IMR-90 (cell line): ENCODE results near the gene CCDC7. TPM values are rescaled to one million over a fixed set of nuclear protein-coding genes. Genes with fewer than 3 reads are reported as not detected.
"Not testable (repeated sequence)": the region's sequence is repeated elsewhere in the genome, so short reads cannot be mapped to it uniquely, and the experiment has no call there.

ENCODE experiments used
- ATAC-seq: fragments of 200-7000 bp; cut with Tn5 transposase; 2 replicates; pipeline ENCODE4 v1.9.1; 2020; ENCODE audit warnings: low read depth, mild to moderate bottlenecking, moderate library complexity
- BruUV-seq: library from RNA; stranded (reverse); fragments of 400-500 nt; replicated peaks from 2 replicates; lab custom pipeline; 2021; lab: Mats Ljungman, UMichigan
- CTCF ChIA-PET: fragments of 300-600 bp; formaldehyde crosslinking; extraction: SDS; loops from one replicate; lab custom pipeline; 2021; ENCODE audit warnings: antibody characterized with exemption; lab: Yijun Ruan, JAX
- POLR2A ChIA-PET: fragments of 300-600 bp; sonication (Branson Sonifier 250); formaldehyde crosslinking; loops from one replicate; lab custom pipeline; 2022; ENCODE audit warnings: antibody characterized with exemption; ENCODE audit not compliant: unreplicated experiment; lab: Charles Lee
- DNase-seq: peaks from one replicate; pipeline ENCODE4 v3.0.0; 2013
- H2AFZ ChIP-seq: replicated peaks from 2 replicates; pipeline ENCODE3; 2013; ENCODE audit warnings: low read length, mild to moderate bottlenecking; ENCODE audit not compliant: poor library complexity
- H2AK5ac ChIP-seq: 2 replicates; pipeline ENCODE4 v1.6.1; 2013; ENCODE audit warnings: low read depth, low read length, inconsistent platforms
- H2AK9ac ChIP-seq: replicated peaks from 2 replicates; pipeline ENCODE3; 2013; ENCODE audit warnings: mild to moderate bottlenecking, low read depth, low read length, moderate library complexity; ENCODE audit not compliant: poor library complexity
- H2BK120ac ChIP-seq: 2 replicates; pipeline ENCODE4 v1.6.1; 2013; ENCODE audit warnings: low read depth, low read length, inconsistent platforms
- H2BK15ac ChIP-seq: 3 replicates; pipeline ENCODE4 v1.6.1; 2013; ENCODE audit warnings: low read depth, low read length, inconsistent platforms
- H2BK20ac ChIP-seq: 2 replicates; pipeline ENCODE4 v1.6.1; 2013; ENCODE audit warnings: low read depth, mild to moderate bottlenecking, inconsistent platforms, low read length, moderate library complexity
- H2BK5ac ChIP-seq: 2 replicates; pipeline ENCODE4 v1.6.1; 2013; ENCODE audit warnings: mild to moderate bottlenecking, low read depth, low read length, inconsistent platforms; ENCODE audit not compliant: poor library complexity, severe bottlenecking
- H3K14ac ChIP-seq: replicated peaks from 2 replicates; pipeline ENCODE4 v1.6.1; 2013; ENCODE audit warnings: low read depth, low read length, inconsistent platforms
- H3K18ac ChIP-seq: 2 replicates; pipeline ENCODE4 v1.6.1; 2013; ENCODE audit warnings: low read depth, low read length, control low read depth
- H3K23ac ChIP-seq: 2 replicates; pipeline ENCODE4 v1.6.1; 2013; ENCODE audit warnings: low read depth, low read length, inconsistent platforms
- H3K27ac ChIP-seq: 2 replicates; pipeline ENCODE4 v1.5.1; 2013; ENCODE audit warnings: mild to moderate bottlenecking, control low read depth, low read length; ENCODE audit not compliant: insufficient read depth
- H3K27me3 ChIP-seq: 2 replicates; pipeline ENCODE4 v1.6.1; 2013; ENCODE audit warnings: low read length; ENCODE audit not compliant: control insufficient read depth, insufficient read depth
- H3K36me3 ChIP-seq: 2 replicates; pipeline ENCODE4 v1.6.1; 2013; ENCODE audit warnings: low read length, mixed read lengths; ENCODE audit not compliant: control insufficient read depth, insufficient read depth
- H3K4ac ChIP-seq: 2 replicates; pipeline ENCODE4 v1.6.1; 2013; ENCODE audit warnings: low read depth, low read length, inconsistent platforms
- H3K4me1 ChIP-seq: 2 replicates; pipeline ENCODE4 v1.6.1; 2013; ENCODE audit warnings: low read length, mixed read lengths; ENCODE audit not compliant: control insufficient read depth, insufficient read depth
- H3K4me2 ChIP-seq: 2 replicates; pipeline ENCODE4 v1.6.1; 2013; ENCODE audit warnings: low read depth, mild to moderate bottlenecking, control low read depth, low read length, moderate library complexity
- H3K4me3 ChIP-seq: 2 replicates; pipeline ENCODE4 v1.5.1; 2013; ENCODE audit warnings: low read depth, mild to moderate bottlenecking, control low read depth, low read length, moderate library complexity; ENCODE audit not compliant: insufficient read depth
- H3K56ac ChIP-seq: 2 replicates; pipeline ENCODE4 v1.6.1; 2013; ENCODE audit warnings: low read length, inconsistent platforms; ENCODE audit not compliant: insufficient read depth; ENCODE audit errors: extremely low read depth
- H3K79me1 ChIP-seq, 2 experiments: 2 replicates each; pipeline ENCODE4 v1.6.1; 2013; ENCODE audit warnings: low read length in 2 of 2, inconsistent platforms in 1 of 2, low read depth in 1 of 2
- H3K9ac ChIP-seq: 2 replicates; pipeline ENCODE4 v1.6.1; 2013; ENCODE audit warnings: low read depth, low read length, control low read depth
- H3K9me1 ChIP-seq: 2 replicates; pipeline ENCODE4 v1.6.1; 2013; ENCODE audit warnings: low read length, inconsistent platforms; ENCODE audit not compliant: insufficient read depth
- H3K9me3 ChIP-seq: 2 replicates; pipeline ENCODE4 v1.6.1; 2013; ENCODE audit warnings: low read length; ENCODE audit not compliant: control insufficient read depth, insufficient read depth
- H4K20me1 ChIP-seq: 2 replicates; pipeline ENCODE4 v1.6.1; 2013; ENCODE audit warnings: low read length, inconsistent platforms; ENCODE audit not compliant: insufficient read depth
- H4K5ac ChIP-seq: 2 replicates; pipeline ENCODE4 v1.6.1; 2013; ENCODE audit warnings: mild to moderate bottlenecking, low read depth, low read length, control low read depth
- H4K8ac ChIP-seq, 2 experiments: 2 replicates each; pipeline ENCODE4 v1.6.1; 2013; ENCODE audit warnings: low read depth in 2 of 2, low read length in 2 of 2, control low read depth in 1 of 2, inconsistent platforms in 1 of 2
- H4K91ac ChIP-seq: 2 replicates; pipeline ENCODE4 v1.6.1; 2013; ENCODE audit warnings: low read depth, low read length, inconsistent platforms; ENCODE audit not compliant: insufficient read depth
- MAFK ChIP-seq: IDR thresholded peaks from 2 replicates; pipeline ENCODE4 v1.6.1; 2012; ENCODE audit warnings: low read depth, low read length, improper control_type of control experiment
- MAZ ChIP-seq: IDR thresholded peaks from 2 replicates; pipeline ENCODE4 v1.6.1; 2012; ENCODE audit warnings: low read depth, mild to moderate bottlenecking, low read length, improper control_type of control experiment, moderate library complexity, borderline replicate concordance
- NFE2L2 ChIP-seq: fragments of 150-350 bp; IDR thresholded peaks from 2 replicates; pipeline ENCODE4 v1.6.1; 2016; ENCODE audit warnings: low read depth, mild to moderate bottlenecking, low read length
- POLR2A ChIP-seq: IDR thresholded peaks from 2 replicates; pipeline ENCODE4 v1.6.1; 2012; ENCODE audit warnings: mild to moderate bottlenecking, low read depth, low read length
- SMC3 ChIP-seq: fragments of 150-350 bp; IDR thresholded peaks from 2 replicates; pipeline ENCODE4 v1.6.1; 2016; ENCODE audit warnings: low read depth, mild to moderate bottlenecking, antibody characterized with exemption, low read length, moderate library complexity
- WGBS, 2 experiments: methylation state at CpG; one replicate each; pipeline versions ENCODE4 v1.1.5 to v1.1.7; 2013; ENCODE audit warnings: missing lambda C conversion rate in 2 of 2; ENCODE audit not compliant: insufficient read length in 1 of 2; ENCODE audit errors: extremely low coverage in 2 of 2; 5-methylcytosine and 5-hydroxymethylcytosine counted together
- dilution Hi-C: fragments of 300-500 bp; cut with HindIII; formaldehyde crosslinking; loops from one replicate; pipeline ENCODE4 v1.14.3; 2018; ENCODE audit warnings: low sequenced_read_pairs; ENCODE audit not compliant: unreplicated experiment
- in situ Hi-C: fragments of 300-500 bp; cut with MboI; formaldehyde crosslinking; loops from 3 replicates; pipeline ENCODE4 v1.14.3; 2019; ENCODE audit warnings: low sequenced_read_pairs, inconsistent platforms, mixed read lengths
- intact Hi-C: fragments of 100-400 bp; cut with micrococcal nuclease; formaldehyde crosslinking; loops from 2 replicates; pipeline ENCODE4 v1.10.0; 2022
- polyA plus RNA-seq, 3 experiments: library from polyadenylated mRNA; depleted of rRNA; stranded (reverse); fragments of >200 nt; gene quantifications; 2 replicates each; pipeline ENCODE4 v1.2.3, GENCODE V29; 2012; ENCODE audit warnings: low replicate concordance in 1 of 3
- total RNA-seq: library from RNA; depleted of rRNA; stranded (reverse); fragments of >200 nt; gene quantifications from 2 replicates; pipeline ENCODE4 v1.2.3, GENCODE V29; 2012
- TF ChIP-seq, protein P1 (sequence below): fragments of 150-350 bp; IDR thresholded peaks from 2 replicates; pipeline ENCODE4 v1.6.1; 2017; ENCODE audit warnings: mild to moderate bottlenecking, antibody characterized with exemption, low read length, low read depth

The CCDC7 gene
- total and polyA plus RNA-seq, 2 of the 4 experiments (the other 2 are of a cell fraction), result 0.74 to 4.3 TPM

DNA sequence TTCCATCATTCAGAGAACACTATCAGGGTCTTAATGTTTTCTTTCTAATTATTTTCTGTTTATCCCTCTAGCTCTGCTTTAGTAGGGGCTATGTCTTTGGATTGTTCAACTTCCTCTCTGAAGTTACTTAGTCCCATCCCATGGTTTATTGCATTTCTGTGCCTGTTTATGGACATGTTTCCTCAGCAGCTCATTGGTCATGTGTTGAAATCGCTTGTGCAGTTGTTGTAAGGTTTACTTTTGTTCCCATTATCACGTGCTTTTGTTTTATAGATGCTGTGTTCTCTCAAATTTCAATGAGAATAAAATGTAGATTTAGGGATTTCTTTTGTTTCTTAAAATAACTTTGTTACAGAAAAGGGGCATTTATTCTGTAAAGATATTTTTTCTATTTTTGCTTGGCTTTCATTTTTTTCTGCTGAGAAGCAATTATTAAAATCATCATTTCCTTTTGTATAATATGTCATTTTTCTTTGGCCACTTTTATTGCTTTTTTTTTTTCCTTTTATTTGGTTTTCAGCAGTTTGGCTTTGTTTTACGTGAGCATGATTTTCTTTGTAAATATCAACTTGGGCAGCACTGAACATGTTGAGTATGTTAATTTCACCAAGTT lies 110.9 kb downstream of the CCDC7 start:
- no peak overlapping the region for H3K9ac ChIP-seq
- ChIA-PET CTCF (no interaction called here), POLR2A (no interaction called here)
- no peaks in the 10 kb centered on the region for H4K20me1 ChIP-seq
- H3K23ac ChIP-seq, result no peak overlapping the region
- no peak overlapping the region for H3K56ac ChIP-seq
- no peak overlapping the region for H3K27ac ChIP-seq
- no peak overlapping the region for H3K18ac ChIP-seq
- H3K27me3 ChIP-seq, result no peaks in the 10 kb centered on the region
- H2BK120ac ChIP-seq, result no peak overlapping the region
- intact Hi-C loops (no loop called here), in situ Hi-C loops (no loop called here), dilution Hi-C loops (no loop called here)
- no peak overlapping the region for H4K5ac ChIP-seq
- no peak for DNase-seq
- H3K4me1 ChIP-seq, result no peaks in the 10 kb centered on the region
- no peak overlapping the region for H3K4me2 ChIP-seq
- H2BK20ac ChIP-seq, result no peak overlapping the region
- no peak overlapping the region for H3K4me3 ChIP-seq
- no peak for TF ChIP-seq NFE2L2
- TF ChIP-seq MAZ, result no peak
- no peak for TF ChIP-seq POLR2A
- TF ChIP-seq, protein P1, sequence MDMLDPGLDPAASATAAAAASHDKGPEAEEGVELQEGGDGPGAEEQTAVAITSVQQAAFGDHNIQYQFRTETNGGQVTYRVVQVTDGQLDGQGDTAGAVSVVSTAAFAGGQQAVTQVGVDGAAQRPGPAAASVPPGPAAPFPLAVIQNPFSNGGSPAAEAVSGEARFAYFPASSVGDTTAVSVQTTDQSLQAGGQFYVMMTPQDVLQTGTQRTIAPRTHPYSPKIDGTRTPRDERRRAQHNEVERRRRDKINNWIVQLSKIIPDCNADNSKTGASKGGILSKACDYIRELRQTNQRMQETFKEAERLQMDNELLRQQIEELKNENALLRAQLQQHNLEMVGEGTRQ, result no peak
- TF ChIP-seq SMC3, result no peak
- TF ChIP-seq MAFK, result 0 out of 2 replicates have a peak, but pooled peaks have one; percentile 13
- H2BK5ac ChIP-seq, result no peak overlapping the region
- H3K79me1 ChIP-seq, result no peaks in the 10 kb centered on the region
- H2BK15ac ChIP-seq, result no peak overlapping the region
- no peak for ATAC-seq
- H4K91ac ChIP-seq, result no peak overlapping the region
- no CpG with 5 or more reads among the region's 3 CpGs for WGBS, 2 experiments
- no peaks in the 10 kb centered on the region for H3K9me3 ChIP-seq
- H3K9me1 ChIP-seq, result no peaks in the 10 kb centered on the region
- H3K36me3 ChIP-seq, result no peaks in the 10 kb centered on the region
- no peak overlapping the region for H2AFZ ChIP-seq
- H4K8ac ChIP-seq, result no peak overlapping the region
- no peak overlapping the region for H3K4ac ChIP-seq
- no peak overlapping the region for H2AK9ac ChIP-seq
- BruUV-seq, result no TSS peak
- no peak overlapping the region for H2AK5ac ChIP-seq
- no peak overlapping the region for H3K14ac ChIP-seq

DNA sequence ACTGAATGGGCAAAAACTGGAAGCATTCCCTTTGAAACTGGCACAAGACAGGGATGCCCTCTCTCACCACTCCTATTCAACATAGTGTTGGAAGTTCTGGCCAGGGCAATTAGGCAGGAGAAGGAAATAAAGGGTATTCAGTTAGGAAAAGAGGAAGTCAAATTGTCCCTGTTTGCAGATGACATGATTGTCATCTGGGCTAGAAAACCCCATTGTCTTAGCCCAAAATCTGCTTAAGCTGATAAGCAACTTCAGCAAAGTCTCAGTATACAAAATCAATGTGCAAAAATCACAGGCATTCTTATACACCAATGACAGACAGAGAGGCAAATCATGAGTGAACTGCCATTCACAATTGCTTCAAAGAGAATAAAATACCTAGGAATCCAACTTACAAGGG lies 116.8 kb downstream of the CCDC7 start:
- BruUV-seq, H3K27me3 ChIP-seq, H2AFZ ChIP-seq, H3K14ac ChIP-seq, H3K9ac ChIP-seq, CTCF ChIA-PET, H3K4me1 ChIP-seq, POLR2A ChIA-PET, H4K5ac ChIP-seq, H2AK5ac ChIP-seq, H3K27ac ChIP-seq, H4K91ac ChIP-seq, H3K4ac ChIP-seq, H3K36me3 ChIP-seq, H2AK9ac ChIP-seq, H3K18ac ChIP-seq, in situ Hi-C loops, H3K23ac ChIP-seq, H3K56ac ChIP-seq, H4K20me1 ChIP-seq, H2BK5ac ChIP-seq, H3K4me2 ChIP-seq, intact Hi-C loops, H4K8ac ChIP-seq, H3K9me1 ChIP-seq, H2BK20ac ChIP-seq, ATAC-seq, H2BK15ac ChIP-seq, H2BK120ac ChIP-seq, H3K9me3 ChIP-seq, dilution Hi-C loops, H3K79me1 ChIP-seq, DNase-seq, H3K4me3 ChIP-seq: not testable (repeated sequence)
